ENCODE data around the gene ELANE. TPM values are rescaled to one million over a fixed set of nuclear protein-coding genes. Genes with fewer than 3 reads are reported as not detected.
A peak's percentile ranks its signal among the peaks of the same experiment; 100 is the strongest.

The ELANE gene
- total RNA-seq, 1 experiment from 2014 or later = not detected

GRCh38 chr19:810883-811489 is 41.1 kb upstream of the ELANE start:
- H3K4me3 Mint-ChIP-seq (ENCODE audit: unreplicated experiment) = no peak overlapping the region
- no TSS peak for BruUV-seq (replicated peaks)
- Histone ChIP-seq H3K4me1 (no peaks in the 10 kb centered on the region), H3K27me3 (replicated peaks; ENCODE audit: control insufficient read depth, insufficient read depth, low read length) (no peaks in the 10 kb centered on the region), H3K36me3 (ENCODE audit: control insufficient read depth, insufficient read depth, low read length) (peaks cover 8% of the 10 kb centered on the region), H3K4me3 (ENCODE audit: low read depth, low read length) (no peak overlapping the region), H3K9me3 (no peaks in the 10 kb centered on the region)
- TF ChIP-seq, protein P1, sequence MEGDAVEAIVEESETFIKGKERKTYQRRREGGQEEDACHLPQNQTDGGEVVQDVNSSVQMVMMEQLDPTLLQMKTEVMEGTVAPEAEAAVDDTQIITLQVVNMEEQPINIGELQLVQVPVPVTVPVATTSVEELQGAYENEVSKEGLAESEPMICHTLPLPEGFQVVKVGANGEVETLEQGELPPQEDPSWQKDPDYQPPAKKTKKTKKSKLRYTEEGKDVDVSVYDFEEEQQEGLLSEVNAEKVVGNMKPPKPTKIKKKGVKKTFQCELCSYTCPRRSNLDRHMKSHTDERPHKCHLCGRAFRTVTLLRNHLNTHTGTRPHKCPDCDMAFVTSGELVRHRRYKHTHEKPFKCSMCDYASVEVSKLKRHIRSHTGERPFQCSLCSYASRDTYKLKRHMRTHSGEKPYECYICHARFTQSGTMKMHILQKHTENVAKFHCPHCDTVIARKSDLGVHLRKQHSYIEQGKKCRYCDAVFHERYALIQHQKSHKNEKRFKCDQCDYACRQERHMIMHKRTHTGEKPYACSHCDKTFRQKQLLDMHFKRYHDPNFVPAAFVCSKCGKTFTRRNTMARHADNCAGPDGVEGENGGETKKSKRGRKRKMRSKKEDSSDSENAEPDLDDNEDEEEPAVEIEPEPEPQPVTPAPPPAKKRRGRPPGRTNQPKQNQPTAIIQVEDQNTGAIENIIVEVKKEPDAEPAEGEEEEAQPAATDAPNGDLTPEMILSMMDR (IDR thresholded peaks at IDR 0.05; ENCODE audit: insufficient read depth in 1 of 2, low read depth in 1 of 2, low read length in 1 of 2, severe bottlenecking in 1 of 2, unreplicated experiment in 1 of 2) = no peak
- POLR2A ChIA-PET = no interaction called here
- H3K4me1 Mint-ChIP-seq (ENCODE audit: low read depth, unreplicated experiment) = no peaks in the 10 kb centered on the region
- H3K27ac Mint-ChIP-seq (ENCODE audit: unreplicated experiment) = peak overlapping the region; percentile 39
- CTCF ChIA-PET = no interaction called here
- intact Hi-C loops (cut with micrococcal nuclease; ENCODE audit: unreplicated experiment) = no loop called here
- peaks cover 2% of the 10 kb centered on the region for H3K9me3 Mint-ChIP-seq (ENCODE audit: unreplicated experiment)
- no peaks in the 10 kb centered on the region for H3K27me3 Mint-ChIP-seq (ENCODE audit: insufficient read depth, unreplicated experiment)
- H3K36me3 Mint-ChIP-seq (ENCODE audit: insufficient read depth, unreplicated experiment) = peaks cover 91% of the 10 kb centered on the region
- no peak for DNase-seq

GRCh38 chr19:811506-812048 is 40.5 kb upstream of the ELANE start:
- no peaks in the 10 kb centered on the region for H3K27me3 Mint-ChIP-seq (ENCODE audit: insufficient read depth, unreplicated experiment)
- peak overlapping the region; percentile 39 for H3K27ac Mint-ChIP-seq (ENCODE audit: unreplicated experiment)
- POLR2A ChIA-PET = no interaction called here
- no peaks in the 10 kb centered on the region for H3K4me1 ChIP-seq
- no peak overlapping the region for H3K4me3 ChIP-seq (ENCODE audit: low read depth, low read length)
- H3K4me3 Mint-ChIP-seq (ENCODE audit: unreplicated experiment) = no peak overlapping the region
- no peaks in the 10 kb centered on the region for H3K4me1 Mint-ChIP-seq (ENCODE audit: low read depth, unreplicated experiment)
- intact Hi-C loops (cut with micrococcal nuclease; ENCODE audit: unreplicated experiment) = no loop called here
- TSS peak; percentile 48 for BruUV-seq (replicated peaks)
- peaks cover 8% of the 10 kb centered on the region for H3K9me3 Mint-ChIP-seq (ENCODE audit: unreplicated experiment)
- H3K9me3 ChIP-seq = no peaks in the 10 kb centered on the region
- H3K36me3 ChIP-seq (ENCODE audit: control insufficient read depth, insufficient read depth, low read length) = peaks cover 8% of the 10 kb centered on the region
- TF ChIP-seq, protein P1 (IDR thresholded peaks at IDR 0.05; ENCODE audit: insufficient read depth in 1 of 2, low read depth in 1 of 2, low read length in 1 of 2, severe bottlenecking in 1 of 2, unreplicated experiment in 1 of 2) = no peak
- H3K27me3 ChIP-seq (replicated peaks; ENCODE audit: control insufficient read depth, insufficient read depth, low read length) = no peaks in the 10 kb centered on the region
- peaks cover 93% of the 10 kb centered on the region for H3K36me3 Mint-ChIP-seq (ENCODE audit: insufficient read depth, unreplicated experiment)
- CTCF ChIA-PET = no interaction called here
- DNase-seq = no peak

DNA sequence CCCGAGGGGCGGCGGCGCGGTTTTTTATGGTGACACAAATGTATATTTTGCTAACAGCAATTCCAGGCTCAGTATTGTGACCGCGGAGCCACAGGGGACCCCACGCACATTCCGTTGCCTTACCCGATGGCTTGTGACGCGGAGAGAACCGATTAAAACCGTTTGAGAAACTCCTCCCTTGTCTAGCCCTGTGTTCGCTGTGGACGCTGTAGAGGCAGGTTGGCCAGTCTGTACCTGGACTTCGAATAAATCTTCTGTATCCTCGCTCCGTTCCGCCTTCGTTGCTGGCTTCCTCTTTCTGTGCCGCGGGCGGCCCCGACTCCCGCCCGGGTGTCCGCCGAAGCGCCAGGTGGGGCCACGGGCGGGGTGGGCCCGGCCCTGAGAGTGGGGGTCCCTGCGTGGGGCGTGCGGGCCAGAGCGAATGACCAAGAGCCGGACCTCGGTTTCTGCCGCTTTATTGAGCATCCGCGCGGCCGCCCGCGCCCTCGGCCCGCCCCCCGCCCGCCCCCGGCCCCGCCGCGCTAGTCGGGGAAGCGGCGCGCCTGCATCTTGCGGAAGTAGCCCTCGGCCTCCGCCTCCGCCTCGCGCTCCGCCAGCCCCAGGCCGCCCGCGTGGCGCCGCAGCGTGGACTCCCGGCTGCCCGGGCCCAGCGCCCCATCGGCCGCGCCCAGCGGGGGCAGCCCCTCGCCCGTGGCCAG is 39.9 kb upstream of the ELANE start:
- no peak for DNase-seq
- Mint-ChIP-seq H3K36me3 (ENCODE audit: insufficient read depth, unreplicated experiment) (peaks cover 93% of the 10 kb centered on the region), H3K27me3 (ENCODE audit: insufficient read depth, unreplicated experiment) (no peaks in the 10 kb centered on the region), H3K4me3 (ENCODE audit: unreplicated experiment) (no peak overlapping the region), H3K4me1 (ENCODE audit: low read depth, unreplicated experiment) (no peaks in the 10 kb centered on the region), H3K9me3 (ENCODE audit: unreplicated experiment) (peaks cover 12% of the 10 kb centered on the region), H3K27ac (ENCODE audit: unreplicated experiment) (peak overlapping the region; percentile 39)
- peaks cover 5% of the 10 kb centered on the region for H3K36me3 ChIP-seq (ENCODE audit: control insufficient read depth, insufficient read depth, low read length)
- TF ChIP-seq, protein P1 (IDR thresholded peaks at IDR 0.05; ENCODE audit: insufficient read depth in 1 of 2, low read depth in 1 of 2, low read length in 1 of 2, severe bottlenecking in 1 of 2, unreplicated experiment in 1 of 2) = no peak
- H3K27me3 ChIP-seq (replicated peaks; ENCODE audit: control insufficient read depth, insufficient read depth, low read length) = no peaks in the 10 kb centered on the region
- intact Hi-C loops (cut with micrococcal nuclease; ENCODE audit: unreplicated experiment) = no loop called here
- H3K4me3 ChIP-seq (ENCODE audit: low read depth, low read length) = no peak overlapping the region
- CTCF ChIA-PET = no interaction called here
- BruUV-seq (replicated peaks) = no TSS peak
- POLR2A ChIA-PET = no interaction called here
- H3K9me3 ChIP-seq = no peaks in the 10 kb centered on the region
- no peaks in the 10 kb centered on the region for H3K4me1 ChIP-seq

Measured in Caco-2 (cell line).